CD4-positive, alpha-beta T cell treated with Interferon alpha-2 for 1 hour (primary cell): ENCODE measurements around the gene FSTL5.

Experiments
- DNase-seq, 2 donors: peaks; one replicate each; pipeline ENCODE4 v3.0.0-alpha.2; 2020 to 2022

The FSTL5 gene

DNA sequence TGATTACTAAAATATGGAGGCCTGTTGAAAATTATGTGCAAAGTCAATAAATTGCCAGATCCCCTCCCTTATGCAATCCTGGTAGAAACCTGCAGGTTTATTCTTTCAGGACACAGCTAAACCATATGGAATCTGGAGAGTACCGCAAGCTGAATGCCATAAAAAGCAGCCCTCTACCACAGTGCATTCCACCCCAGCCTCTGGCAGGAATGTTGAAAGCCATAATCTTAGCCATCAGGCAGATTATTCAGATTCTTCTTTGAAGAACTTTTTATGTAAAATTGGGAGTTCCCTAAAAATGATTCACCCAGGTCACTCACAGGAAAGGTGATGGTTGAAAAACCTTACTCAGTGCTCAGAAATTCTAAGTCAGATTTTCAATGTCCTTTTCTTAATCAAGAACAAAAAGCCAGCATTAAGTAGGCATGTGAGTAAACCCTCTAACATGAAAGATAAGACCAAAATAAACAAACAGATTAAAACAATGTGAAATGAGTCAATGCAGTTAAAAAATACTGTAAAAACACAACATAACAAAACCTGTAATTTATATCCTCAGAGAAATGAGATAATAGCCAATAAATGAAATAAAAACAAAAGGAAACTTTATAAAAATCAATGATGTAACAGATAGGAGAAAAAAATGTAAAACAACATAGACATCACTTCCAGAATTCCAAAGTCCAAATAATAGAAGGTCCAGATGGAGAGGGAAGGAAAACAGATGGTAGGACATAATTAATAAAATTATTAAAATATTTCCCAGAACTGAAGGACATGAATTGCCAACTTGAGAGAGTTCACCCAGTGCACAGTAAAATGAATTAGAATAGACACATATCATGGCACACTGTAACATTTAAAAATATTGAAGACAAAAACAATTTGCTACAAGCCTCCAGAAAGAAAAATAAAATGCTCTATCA lies 226.9 kb downstream of the FSTL5 start:
- DNase-seq: no peak

DNA sequence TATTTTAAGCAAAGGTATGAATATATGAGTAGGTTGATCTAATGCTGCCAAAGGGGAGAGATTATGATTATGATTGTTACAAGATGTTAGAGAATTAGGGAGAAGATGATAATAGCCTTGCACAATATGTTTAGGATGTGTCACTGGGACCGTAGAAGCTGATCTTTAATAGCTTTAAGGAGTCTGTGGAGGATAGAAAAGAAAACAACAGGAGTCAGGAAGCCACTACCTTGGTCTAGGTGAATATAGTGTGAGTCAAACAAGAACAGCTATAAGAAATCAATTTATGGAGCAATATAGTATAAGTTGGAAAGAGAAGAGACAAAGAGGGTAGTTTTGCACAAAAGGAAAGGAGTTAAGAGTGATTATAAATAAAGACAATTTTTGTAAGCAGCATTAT lies 232.7 kb downstream of the FSTL5 start:
- no peak for DNase-seq

DNA sequence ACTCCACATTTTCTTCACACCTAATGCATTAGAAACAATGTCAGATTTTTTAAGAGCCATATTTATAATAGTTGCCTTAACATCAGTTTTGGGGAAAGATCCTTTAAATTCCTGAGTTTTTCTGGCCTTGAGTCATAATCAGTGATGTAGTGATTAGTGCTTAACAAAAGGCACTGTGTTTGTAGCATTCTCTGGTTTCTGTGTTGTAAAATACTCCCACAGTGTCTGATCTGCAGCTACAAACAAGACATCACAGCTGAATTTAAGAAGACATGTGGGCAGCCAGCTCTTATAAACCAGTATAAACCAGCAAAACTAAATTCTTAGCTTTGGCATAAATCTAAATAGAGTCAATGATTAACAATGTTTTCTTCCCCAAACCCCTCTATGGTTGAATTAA lies 233.8 kb downstream of the FSTL5 start:
- DNase-seq: no peak

DNA sequence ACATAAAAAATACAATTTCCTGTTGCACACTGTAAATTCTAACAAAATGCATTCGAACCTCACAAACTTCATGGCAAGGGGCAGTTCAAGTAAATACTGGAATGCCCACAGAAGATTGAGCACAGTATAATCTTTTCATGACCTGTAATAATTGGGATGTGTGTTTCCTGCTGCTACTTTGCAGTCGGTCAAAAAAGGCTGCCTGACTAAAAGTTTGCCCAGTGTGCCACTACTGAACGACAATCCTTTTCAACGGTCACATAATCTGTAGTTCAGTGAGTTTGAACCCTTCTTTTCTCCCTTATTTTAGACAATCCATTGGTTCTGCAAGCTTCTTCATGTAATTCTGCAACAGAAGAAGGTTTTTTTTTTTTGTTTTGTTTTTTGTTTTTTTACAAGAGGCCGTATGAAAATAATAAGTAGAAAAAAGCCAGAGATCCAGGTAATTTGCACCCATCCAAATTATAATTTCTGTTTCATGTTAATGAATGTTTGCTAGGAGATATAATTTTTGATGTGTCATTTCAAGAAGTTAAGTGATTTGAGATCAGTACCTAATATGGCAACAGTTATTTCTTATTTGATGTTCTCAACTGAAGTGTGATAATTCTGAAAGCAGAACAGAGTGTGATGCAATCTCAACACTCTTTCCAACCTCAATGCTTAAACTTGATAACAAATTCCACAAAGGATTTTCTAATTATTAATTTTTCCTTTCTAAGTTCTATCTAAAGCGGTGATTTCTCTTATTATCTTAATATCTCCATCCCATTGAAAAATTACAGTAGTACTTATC lies 237.6 kb downstream of the FSTL5 start:
- DNase-seq: no peak

DNA sequence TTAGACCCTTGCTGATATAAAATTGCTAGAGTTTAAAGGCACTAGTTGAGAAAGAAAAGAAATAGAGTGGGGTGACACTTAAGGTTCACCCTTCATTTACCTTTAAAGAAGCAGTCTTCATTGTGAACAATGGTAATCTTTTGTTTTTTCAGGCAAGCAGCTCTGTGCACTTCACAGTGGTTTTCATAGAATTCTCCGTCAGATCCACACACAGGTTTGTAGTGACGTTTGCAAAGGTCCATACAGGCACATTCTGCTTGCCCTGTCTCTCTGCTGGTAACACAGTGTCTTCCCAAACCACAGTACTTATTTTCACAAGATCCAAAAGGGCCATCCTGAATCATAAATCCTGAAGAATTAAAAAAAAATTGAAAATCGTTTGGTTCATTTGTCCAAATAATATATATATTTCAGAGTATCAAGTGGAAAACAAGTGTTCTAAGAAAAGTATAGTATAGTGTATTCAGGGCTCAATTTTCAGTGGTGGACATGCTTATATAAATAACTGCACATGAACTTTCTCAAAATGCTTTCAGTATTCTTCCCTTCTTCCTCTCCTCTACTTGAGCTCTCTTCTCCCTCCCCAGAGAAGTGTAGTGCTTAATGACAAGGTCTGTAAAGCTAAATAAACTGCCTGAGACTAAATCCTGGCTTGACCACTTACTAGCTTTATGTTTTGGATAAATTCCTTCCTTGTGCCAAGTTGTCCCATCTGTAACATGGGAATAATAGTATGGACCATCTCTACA lies 243.3 kb downstream of the FSTL5 start:
- DNase-seq: no peak

DNA sequence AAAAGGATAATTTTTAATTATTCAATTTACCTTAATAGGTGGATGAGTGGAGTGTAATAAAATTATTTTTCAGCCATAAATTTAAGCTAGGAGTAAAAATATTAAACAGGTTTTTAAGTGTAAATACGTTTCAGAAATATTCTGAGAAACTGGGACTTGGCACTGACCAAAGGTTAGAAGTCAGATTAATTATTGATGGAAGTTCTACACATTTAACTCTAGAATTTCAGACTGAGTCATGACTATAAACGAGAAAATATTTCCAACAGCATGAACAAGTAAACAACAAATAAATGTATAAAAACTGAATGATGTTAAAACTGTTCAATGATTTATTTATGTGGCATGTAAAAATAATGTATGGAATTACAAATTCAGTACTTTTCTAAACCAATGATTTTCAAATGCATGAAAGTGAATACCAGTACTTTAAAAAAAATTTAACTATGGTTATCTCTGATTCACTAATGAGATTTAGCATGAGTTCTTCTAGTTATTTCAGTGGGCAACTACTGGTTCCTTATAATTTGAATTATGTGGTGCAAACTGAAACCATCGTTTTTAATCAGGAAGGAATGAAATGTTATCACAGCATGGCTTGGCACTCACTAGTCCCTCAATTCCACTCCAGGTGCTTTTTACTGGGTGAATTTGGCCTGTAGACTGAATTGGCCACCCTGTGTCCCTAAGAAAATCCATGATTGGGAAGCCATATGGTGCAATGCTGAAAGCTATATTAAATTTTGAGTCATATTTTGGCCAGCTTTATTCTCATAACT lies 244.2 kb downstream of the FSTL5 start:
- no peak for DNase-seq

DNA sequence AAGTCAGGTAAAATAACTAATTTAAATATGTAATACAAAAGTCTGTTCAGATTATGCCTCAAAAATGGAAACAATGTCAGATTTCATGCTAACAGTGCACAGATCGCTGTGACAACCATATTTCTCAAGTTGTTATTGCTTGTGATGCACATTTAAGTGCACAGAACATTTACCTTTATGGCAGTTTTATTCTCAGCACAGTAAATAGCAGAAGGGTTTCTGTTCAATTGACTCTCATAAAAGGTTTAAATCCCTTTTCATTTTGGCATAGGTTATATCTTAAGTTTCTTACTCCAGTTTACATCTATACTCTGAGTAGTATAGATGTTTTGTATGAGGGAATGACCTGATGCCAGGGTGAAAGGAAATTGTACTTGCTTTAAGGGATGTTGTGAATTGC lies 247.8 kb downstream of the FSTL5 start:
- no peak for DNase-seq

DNA sequence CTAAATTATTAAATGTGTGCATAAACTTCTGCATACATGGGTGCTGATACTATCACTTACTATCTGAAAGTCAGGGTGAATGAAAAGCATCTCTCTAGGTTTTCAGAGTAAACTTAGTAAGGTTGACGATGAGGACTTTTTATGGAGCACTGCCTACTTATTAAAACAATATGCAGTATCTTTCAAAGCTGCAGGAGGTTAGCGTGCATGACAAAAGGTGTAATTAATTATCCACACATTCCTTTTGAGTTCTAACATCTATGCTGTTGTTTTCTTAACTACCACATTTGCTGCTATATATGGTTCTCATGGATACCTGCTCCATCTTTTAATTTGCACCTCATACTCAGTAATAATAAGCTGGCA lies 256.2 kb downstream of the FSTL5 start:
- DNase-seq: no peak

DNA sequence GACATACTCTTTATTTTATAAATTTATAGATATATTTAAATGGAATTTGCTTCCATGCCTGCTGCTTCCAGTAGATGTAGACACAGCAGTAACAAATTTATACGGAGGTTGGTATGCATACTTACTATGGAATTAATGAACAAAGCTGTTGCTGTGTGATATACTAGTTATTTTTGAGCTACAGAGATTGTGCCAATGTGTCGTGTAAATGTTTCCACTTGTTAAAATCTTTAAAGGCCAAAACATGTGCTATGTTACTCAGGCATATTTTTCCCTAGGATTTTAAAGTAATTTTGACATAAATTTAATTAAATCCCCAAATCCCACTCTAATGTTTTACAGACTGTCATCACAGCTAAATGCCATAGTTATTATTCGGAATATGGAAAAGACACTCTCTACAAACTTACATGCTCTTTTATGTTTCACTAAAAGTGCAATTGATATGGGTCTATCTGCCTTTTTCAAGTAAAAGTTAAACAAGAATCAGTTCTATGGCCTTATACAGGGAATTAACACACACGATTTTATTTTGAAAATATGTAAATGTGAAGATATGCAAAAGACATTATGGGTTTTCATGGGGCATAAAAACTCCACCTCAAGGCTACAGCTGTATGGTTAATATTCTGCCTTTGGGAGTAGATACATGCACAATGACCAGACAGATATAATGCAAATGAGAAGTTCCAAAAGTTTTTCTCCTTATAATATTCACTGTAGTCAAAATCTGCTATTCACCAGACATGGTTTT lies 256.8 kb downstream of the FSTL5 start:
- DNase-seq: no peak

DNA sequence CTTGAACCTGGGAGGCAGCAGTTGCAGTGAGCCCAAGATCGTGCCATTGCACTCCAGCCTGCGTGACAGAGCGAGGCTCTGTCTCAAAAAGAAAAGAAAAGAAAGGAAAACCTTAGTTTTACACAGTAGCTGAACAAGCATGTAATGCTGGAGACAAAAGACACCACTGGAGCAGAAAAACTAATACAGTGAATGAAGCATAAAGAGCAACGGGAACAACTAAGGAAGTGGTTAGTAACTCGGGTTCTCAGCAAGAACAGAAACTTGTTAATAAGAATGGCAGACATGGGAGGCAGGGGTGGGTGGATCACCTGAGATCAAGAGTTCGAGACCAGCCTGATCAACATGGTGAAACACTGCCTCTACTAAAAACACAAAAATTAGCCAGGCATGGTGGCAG lies 263.7 kb downstream of the FSTL5 start:
- DNase-seq: no peak

DNA sequence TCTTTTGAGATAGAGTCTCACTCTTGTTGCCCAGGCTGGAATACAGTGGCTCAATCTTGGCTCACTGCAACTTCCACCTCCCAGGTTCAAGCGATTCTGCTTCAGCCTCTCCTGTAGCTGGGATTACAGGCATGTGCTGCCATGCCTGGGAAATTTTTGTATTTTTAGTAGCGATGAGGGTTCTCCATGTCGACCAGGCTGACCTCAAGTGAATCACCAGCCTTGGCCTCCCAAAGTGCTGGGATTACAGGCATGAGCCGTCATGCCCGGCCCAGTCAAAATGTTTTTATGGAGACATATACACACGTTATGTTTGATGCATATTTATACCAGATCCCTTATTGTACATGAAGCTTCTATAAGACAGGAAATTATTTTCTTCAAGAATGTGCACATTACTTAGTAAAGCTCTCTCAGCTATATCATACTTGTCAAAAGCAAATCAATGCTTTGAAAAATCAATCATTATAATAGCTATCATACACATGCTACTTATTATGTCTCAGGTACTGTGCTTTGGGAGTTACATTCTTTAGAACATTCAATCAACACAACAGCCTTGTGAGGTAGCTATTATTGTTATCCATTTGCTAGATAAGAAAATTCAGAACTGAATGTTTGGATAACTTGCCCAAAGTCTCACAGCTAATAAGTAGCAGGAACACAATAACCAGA lies 269.2 kb downstream of the FSTL5 start:
- no peak for DNase-seq

DNA sequence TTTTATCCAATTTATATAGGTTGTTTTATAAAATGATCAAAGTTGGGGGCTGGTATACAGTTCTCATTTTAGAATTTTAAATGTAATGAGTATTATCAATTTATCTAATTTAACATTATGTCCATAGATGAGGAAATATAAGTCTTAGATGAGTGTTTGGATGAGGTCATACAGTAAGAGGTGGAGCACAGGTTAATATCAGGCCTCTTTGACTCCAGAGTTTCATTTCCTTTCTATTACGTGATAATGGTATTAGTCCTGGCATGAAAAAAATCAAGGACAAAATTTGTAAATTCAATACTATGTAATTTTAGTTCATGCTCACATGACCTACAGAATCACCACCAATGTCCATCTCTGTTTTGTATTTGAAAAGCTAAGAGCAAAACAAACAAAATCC lies 269.8 kb downstream of the FSTL5 start:
- DNase-seq: no peak

DNA sequence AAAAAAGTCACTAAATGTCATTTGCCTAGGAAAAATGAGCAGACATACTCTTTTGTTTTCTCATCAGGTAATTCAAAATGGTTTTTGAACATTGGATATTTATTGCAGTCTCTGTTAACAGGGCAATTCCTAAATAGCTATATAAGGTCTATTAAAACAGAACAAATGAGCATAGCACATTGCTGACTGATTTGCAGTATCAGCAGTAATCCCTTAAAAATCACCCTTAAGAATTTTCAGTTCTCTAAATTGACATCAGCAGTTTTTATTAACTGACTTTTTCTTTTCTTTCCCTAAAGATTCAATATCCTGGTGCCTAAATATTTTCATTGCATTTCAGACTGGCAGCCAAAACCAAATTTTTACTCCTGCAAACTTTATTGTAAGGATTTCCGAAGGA lies 270.2 kb downstream of the FSTL5 start:
- DNase-seq: no peak

DNA sequence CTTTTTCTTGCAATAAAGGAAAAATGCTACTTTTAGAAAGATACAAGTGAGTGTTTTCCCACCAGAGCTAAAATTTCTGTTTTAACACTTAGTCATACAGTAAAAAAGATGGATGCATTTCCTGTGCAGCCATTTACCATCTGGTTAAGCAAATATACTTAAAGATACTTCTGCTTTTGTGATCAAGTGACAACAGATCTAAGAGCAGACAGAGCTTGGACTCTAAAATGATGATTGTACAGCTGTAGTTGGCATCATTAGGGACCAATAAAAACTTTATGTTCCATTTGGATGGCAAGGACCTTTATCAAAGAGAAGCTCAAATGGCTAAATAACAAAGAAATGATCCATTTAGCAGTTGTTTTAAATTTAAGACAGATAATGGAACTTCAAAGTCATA lies 270.8 kb downstream of the FSTL5 start:
- no peak for DNase-seq

DNA sequence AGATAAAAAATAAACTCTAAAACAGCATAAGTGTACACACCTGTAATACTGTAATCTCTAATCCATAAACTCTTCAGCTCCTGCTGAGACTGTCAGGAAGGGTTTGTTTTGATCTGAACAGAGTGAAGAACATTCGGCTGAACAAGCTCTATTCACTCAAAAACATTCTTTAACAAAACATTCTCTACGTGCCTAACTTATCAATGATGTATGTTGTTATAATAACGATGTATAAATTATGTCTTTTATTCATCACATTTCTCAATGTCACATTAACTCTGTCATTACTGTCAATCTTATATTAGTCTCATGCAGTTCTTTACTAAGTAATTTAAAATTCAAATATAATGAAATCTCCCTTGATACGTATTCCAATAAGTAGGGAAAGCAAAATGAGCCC lies 280.6 kb downstream of the FSTL5 start:
- DNase-seq: no peak

DNA sequence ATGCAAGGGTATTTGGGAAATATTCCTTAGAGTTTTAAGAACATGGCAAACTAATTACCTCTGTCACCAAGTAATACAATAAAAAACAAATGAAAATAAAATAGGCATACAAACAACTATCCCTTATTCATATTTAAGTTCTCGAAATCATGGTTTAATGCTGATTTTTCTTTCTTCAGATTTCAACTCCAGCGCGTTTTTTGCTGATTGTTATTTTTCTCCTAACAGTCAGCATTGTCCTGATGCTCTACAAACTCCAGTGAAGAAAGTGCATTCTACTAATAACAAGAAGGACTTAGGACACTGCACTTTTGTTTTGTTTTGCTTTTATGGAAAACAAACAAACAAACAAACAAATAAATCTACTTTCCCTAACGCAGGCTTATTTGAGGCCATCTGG lies 282.4 kb downstream of the FSTL5 start:
- DNase-seq: no peak

DNA sequence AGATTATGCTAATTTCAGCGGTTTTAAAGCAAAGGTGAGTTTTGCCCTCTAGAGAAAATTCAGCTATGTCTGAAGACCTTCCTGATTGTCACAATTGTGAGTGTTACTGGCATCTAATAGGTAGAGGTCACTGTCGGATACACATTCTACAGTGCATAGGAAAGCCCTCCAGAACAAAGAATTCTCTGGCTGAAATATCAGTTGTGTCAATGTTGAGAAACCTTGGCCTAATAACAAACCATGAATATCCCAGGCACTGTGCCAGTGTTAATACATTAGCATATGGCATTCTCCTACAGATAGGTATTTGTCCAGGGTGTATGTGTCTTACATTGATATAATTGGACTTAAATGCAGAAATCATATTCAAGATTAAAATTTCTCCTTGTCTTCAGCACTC lies 294.3 kb downstream of the FSTL5 start:
- no peak for DNase-seq

DNA sequence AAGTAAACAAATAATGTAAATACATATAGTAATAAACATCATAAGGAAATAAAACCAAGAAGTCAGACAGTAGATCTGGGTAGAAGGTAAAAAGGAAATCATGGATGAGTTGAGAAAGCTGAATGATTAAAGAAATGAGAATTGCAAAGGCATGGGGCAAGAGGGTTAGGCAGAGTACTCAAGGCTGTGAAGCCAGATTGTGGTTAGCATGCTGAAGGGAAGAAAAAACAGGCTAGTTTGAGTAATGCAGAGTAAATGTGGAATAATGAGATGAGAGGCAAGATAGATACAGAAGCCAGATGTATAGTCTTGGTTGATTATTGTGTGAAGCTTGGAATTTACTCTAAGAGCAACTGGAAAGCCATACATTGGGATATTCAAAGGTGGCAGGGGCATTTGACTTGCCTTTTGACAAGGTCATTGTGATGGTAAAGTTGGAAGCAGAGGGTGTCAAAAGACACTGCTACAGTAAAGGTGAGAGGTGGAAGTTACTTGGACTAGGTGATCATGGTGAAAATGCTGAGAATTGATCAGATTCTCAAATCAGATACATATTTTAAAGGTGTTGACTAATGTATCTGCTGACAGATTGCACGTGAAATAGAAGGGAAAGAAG lies 307.0 kb downstream of the FSTL5 start:
- DNase-seq: no peak

DNA sequence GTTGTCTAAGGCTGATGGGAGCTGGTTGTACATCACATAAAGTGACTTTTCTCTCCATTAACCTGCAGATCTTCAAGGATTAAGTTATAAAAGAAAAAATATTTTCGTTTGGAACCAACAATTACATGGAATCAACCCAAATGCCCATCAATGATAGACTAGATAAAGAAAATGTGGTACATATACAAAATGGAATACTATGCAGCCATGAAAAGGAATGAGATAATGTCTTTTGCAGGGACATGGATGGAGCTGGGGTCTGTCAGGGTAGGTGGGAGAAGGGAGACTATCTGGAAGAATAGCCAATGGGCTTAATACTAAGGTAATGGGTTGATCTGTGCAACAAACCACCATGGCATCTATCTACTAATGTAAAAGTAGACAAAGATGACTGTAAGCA lies 313.2 kb downstream of the FSTL5 start:
- no peak for DNase-seq

DNA sequence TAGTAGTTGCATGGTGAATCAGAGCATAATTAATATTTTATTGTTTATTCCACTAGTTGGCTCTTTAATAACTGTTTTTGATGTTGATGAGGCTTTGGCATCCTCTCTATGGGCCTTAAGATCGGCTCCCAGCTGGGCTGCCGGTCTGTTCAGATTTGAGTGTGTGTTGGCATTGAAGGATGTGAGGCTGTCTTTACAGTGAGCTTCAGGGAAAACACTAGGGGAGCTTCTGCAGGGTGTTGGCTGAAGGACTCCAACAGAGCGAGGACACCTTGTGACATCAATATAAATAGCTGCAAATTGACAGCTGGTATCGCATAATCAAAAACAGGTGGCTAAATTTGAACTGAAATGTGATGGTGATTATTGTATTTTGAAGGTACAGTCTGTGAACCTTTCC lies 322.0 kb downstream of the FSTL5 start:
- no peak for DNase-seq

DNA sequence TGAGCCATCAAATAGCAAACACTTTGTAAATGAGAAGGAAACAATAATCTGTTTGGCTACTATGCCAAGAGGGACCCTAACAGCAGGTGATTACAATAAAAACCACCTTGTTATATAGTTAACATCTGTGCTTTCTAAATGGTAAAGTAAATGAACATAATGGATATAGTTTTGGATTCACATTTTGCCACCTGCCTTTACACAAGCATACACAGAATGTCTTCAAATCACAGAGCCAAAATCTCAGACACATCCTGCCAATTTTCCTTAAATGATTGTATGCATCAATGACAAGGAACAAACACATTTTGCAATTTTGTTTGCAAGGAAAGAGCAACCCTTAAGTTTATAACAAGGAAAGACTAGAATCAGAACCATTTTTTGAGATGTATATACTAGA lies 334.2 kb downstream of the FSTL5 start:
- no peak for DNase-seq
